ENCODE measurements around the gene UCKL1.
"Not testable (repeated sequence)": the region's sequence is repeated elsewhere in the genome, so short reads cannot be mapped to it uniquely, and the experiment has no call there.

The UCKL1 gene

DNA sequence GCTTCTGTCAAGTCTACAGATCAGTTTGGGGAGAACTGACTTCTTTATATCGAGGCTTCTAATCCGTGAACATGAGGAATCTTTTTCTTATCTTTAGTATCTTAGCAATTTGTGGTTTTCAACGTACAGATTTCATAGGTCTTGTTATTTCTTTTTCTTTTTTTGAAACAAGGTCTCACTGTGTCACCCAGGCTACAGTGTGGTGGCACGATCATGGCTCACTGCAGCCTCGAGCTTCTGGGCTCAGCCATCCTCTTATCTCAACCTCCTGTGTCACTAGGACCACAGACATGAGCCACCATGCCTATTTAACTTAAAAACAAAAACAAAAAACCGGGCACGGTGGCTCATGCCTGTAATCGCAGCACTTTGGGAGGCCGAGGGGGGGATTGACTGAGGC is 32.0 kb downstream of the UCKL1 start:
- in situ Hi-C loops (cut with MboI; ENCODE audit: low sequenced_read_pairs) = no loop called here

DNA sequence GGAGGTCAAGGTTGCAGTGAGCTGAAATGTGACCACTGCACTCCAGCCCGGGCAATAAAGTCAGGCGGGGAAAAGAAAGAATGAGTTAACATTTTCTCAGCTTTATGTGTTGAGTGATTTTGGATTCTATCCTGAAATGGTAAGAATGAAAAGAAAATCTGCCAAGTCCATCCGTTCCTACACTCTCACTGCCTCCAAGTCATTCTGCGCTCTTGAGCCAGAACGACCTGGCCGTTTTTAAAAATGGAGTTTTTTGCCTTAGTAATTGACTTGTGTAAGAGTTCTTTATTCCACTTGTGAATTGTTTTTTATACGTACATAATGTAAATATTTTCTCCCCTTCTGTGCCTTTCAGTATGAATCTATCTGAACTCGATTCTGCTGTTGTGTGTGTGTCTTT is 32.6 kb downstream of the UCKL1 start:
- in situ Hi-C loops (cut with MboI; ENCODE audit: low sequenced_read_pairs) = no loop called here

DNA sequence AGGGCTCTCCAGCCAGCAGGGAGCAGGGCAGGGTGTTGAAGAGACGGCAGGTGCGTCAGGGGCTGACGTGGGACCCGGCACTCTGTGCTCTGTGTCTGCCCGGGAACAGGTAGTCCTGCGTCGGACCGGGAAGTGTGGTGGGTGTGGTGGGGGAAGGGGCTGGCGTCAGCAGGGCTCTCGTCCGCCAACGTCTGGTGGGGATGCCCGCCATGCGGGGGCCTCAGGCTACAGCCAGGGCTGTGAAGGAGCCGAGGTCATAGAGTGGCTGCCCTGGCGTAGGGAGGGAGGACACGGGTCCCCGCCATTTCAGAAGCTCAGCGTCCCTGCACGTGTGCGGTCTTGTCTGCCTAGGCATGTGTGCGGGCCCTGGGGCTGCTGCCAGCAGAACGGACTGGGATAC is 36.0 kb downstream of the UCKL1 start:
- in situ Hi-C loops (cut with MboI; ENCODE audit: low sequenced_read_pairs) = no loop called here

DNA sequence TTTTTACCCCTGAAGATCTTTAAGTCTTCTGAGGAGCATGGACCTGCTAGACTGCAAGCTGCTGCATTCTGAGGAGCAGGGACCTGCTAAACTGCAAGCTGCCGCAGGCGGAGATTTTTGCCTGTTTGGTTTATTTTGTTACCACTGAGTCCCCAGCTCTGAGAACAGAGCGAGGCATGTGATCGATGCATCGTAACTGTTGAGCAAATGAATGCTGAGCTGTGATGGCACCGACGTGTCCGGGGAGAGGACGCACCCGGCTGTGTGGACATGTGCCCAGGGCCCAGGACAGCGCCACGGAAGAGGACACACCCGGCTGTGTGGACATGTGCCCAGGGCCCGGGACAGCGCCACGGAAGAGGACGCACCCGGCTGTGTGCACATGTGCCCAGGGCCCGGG is 37.1 kb downstream of the UCKL1 start:
- in situ Hi-C loops (cut with MboI; ENCODE audit: low sequenced_read_pairs) = no loop called here

DNA sequence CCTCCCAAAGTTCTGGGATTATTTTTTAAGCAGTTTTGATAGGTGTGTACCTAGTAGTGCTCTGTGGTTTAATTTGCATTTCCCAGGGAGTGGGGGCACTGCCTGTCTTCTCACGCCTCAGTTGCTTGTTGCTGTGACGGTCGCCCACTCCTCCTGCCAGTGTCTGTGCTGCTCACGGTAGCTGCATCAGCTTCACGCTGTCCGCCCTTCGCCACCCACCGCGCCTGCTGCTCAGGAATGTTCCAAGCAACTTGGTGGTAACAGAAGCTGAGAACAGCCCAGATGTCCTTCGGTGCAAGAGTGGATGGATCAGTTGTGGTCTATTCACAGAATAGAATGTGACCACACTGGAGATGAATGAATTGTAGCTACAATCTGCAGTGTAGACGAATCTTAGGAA is 38.4 kb downstream of the UCKL1 start:
- in situ Hi-C loops (cut with MboI; ENCODE audit: low sequenced_read_pairs) = no loop called here

DNA sequence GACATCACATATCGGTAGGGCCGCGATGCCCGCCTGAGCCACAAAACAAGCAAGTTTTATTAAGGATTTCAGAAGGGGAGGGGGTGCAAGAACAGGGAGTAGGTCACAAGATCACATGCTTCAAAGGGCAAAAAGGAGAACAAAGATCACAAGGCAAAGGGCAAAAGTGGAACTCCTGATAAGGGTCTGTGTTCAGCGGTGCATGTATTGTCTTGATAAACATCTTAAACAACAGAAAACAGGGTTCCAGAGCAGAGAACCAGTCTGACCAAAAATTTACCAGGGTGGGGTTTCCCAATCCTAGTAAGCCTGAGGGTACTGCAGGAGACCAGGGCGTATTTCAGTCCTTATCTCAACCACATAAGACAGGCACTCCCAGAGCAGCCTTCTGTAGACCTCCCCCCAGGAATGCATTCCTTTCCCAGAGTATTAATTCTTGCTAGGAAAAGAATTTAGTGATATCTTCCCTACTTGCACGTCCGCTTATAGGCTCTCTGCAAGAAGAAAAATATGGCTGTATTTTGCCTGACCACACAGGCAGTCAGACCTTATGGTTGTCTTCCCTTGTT is 39.8 kb downstream of the UCKL1 start:
- in situ Hi-C loops (cut with MboI; ENCODE audit: low sequenced_read_pairs) = not testable (repeated sequence)

DNA sequence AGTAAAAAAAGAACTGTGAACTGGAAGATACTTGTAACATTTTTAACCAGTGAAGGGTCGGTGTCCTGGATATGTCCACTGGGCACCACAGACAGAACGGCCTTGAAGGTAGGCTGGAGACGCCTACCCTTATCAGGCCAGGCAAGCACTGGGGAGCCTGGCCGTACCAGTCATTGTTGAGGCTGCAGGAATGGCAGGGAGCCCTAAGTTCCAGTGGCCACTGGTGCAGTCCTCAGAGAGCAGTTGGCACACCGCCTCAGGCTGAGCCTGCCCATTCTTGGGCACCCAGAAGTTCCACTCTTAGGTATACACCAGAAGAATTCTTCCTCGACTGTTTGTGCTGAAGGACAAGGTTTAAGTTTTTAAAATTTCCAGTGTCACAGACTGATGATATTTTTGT is 40.7 kb downstream of the UCKL1 start:
- in situ Hi-C loops (cut with MboI; ENCODE audit: low sequenced_read_pairs) = no loop called here

DNA sequence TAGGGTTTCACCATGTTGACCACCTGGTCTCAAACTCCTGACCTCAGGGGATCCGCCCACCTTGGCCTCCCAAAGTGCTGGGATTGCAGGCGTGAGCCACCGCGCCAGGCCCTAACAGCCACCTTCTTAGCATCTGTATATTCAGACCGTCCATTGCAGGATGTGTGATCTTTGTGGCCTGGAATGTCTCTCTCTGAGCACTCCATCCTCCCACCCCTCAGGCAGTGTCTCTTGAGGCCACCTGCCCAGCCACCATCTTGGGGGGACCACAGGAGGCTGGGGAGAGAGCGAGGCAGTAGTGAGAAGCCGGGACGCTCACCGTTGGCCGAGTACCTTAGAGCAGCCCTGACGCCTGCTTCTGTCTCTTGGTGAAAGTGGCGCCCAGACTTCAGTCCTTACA is 42.4 kb downstream of the UCKL1 start:
- in situ Hi-C loops (cut with MboI; ENCODE audit: low sequenced_read_pairs) = no loop called here

DNA sequence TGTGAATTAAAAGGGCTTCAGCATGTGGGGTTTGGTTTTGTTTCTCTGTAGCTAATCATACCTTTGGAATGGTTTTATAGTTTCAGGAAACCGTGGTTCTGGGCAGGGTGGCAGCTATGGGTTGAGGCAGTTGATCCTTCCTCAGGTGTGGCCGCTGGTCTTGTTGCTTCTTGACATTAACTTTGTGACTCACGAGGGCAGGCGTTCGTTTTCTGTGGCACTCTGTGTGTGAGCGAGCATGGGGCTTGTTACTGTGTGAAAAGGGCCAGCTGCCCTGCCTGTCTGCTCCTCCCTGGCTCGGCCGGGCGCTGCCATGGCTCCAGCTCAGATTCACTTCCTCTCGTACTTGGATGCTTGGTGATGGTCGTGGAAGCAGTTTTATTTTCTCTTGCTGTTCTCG is 45.0 kb downstream of the UCKL1 start:
- in situ Hi-C loops (cut with MboI; ENCODE audit: low sequenced_read_pairs) = no loop called here

DNA sequence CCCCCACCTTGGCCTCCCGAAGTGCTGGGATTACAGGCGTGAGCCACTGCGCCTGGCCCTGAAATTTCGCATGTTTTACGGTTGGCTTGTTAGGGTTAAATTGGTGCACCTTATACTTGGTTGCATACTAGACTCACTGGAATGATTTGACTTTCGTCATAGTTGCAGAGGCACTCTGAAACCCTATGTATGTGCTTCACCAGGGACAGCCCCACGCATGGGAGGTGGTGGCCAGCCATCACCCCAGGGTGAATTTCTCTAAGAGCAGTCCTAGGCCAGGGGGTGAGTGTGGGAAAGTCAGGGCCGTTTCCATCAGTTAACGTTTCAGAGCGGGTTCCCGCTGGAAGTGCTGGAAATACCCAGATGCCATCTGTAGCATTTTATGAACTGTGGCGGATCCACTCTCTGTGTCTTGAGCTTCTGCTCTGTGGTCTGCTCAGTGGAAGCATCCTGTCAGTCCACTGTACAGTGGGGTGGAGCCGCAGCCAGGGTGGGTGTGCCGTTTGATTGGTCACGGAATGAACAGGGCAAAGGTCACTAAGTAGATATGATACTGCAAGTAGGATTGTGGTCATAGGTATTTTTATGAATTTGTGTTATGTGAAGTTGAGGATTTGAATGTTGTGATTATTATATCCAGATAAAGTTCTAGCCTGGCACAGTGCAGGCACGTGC is 48.1 kb downstream of the UCKL1 start:
- in situ Hi-C loops (cut with MboI; ENCODE audit: low sequenced_read_pairs) = no loop called here

DNA sequence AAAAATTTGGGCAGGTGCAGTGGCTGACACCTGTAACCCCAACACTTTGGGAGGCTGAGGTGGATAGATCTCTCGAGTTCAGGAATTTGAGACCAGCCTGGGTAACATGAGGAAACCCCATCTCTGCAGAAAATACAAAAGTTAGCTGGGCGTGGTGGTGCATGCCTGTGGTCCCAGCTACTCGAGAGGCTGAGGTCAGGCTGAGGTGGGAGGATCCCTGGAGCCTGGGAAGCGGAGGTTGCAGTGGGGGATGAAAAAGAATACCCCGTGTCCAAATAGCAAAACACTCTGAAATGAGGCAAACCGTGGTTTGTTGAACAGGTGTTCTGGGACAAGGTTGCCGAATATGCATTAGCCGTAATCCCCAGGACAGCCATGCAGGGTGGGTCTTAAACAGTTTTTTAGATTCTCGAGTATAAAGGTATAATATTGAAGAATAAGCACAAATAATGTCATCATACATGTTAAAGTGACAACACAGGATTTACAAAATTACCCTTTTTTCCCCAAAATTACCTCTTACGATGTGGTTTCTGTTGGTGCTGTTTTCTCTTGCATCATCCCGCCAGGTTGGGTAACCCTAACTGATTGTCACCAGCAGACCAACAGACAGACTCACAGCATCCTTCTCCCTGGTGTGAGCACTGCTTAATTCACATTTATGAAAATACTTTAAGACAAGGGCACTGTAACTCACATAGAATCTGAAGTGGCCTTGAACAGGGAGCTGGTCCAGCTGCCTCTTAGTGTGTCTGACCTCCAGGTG is 52.2 kb downstream of the UCKL1 start:
- in situ Hi-C loops (cut with MboI; ENCODE audit: low sequenced_read_pairs) = no loop called here

DNA sequence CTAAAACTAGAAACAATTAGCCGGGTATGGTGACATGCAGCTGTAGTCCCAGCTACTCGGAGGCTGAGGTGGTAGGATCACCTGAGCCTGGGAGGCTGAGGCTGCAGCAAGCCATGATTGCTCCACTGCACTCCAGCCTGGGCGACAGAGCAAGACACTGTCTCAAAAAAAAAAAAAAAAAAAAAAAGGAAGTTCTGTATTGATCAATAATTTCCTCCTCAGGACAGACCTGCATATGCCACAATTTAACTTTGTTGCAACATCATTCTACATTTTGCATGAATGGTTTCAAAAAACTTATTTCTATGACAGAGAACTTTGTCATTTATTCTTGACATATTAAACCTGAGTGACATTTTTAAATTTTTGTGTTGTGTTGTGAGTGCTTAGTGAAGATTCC is 55.8 kb downstream of the UCKL1 start:
- in situ Hi-C loops (cut with MboI; ENCODE audit: low sequenced_read_pairs) = no loop called here

DNA sequence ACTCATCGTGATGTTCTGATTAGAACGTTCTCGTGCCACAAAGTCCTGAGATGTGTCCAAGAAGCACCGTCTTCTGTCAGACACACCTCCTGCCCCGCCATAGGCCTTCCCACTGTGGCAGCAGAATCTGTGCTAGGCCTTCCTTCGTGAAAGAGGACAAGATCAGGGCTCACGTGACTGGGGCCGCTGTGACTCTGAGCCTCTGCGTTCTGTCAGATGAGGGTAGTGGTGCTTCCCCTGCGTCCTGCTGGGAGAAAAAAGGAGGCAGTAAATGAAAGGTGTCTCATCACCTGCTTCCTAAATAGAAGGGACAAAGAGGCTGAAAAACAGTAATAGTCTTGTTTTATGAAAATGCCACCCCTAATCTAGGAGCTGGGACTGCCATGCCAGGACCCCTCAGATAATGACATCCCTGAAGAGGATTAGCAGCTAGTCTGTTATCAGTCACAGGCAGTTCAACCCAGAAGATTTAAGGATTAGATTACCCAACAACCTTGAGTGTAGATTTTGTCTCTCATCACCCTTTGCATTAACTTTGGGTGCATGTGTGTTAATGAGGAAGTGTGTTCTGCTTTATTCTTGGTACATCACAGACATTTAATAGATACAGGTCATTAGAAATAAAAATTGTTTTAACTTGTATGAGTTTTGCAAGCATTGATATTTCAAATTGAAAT is 57.2 kb downstream of the UCKL1 start:
- in situ Hi-C loops (cut with MboI; ENCODE audit: low sequenced_read_pairs) = no loop called here

DNA sequence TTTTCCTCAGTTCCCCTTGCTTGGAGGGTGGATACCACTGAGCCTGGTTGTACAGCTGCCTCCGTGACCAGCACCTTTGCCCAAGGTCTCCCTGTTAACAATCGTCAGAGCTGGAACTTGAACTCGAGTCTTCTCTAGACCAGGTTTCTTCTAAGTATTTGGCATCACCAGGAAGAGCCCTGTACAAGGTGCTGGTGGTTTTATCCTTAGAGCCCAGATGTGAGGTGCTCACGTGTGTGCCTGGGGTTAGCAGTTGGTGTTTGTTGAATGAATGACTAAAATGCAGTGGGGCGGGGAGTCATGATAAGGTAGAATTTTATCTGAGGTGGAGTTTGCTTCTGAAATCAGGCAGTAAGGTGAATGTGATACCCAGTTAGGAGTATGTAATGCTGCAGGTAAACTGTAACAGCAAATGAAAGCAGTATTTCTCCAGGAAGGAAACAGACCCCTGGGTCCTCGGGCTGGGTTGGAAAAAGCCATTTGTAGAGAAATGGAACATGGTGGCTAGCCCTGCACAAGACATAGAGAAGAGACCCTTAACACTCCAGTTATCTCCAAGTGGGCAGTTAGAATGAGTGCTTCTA is 58.1 kb downstream of the UCKL1 start:
- in situ Hi-C loops (cut with MboI; ENCODE audit: low sequenced_read_pairs) = no loop called here

DNA sequence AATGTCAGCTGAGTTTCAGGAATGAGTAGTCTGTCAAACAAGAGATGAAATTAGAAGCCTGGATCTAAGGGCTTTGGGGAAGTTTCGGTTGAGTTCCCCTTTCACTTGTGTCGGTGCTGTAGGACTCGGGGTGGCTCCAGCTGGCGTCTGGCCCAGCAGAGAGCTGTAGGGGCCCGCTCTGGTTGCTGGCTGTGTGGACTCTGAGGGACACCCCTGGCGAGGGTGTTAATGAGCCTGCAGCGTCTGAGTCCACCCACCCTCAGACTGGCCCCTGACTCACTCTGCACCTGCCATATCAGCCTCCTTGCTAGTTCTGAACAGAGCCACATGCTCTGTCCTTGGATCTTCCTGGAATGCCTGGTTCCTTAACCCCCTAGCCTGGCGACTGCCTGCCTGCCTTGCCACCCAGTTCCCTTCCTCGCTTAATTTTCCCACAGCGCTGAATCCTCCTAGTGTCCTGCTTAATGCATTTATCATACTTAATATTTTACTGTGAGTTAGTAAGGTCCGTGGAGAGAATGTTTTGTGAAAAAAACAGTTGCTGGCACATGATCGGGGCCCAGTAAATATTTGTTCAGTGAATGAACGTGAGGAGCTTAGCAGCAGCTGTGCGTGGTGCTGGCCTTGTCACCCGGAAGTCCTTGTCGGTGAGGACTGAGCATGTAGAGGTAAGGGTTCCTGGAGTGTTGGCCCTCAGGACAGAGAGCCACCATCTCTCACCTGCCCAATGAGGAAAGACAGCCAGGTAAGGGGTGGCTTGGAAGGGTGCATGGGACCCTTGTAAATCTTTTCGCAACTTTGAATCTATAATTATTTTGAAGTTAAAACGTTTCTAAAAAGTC is 59.7 kb downstream of the UCKL1 start:
- in situ Hi-C loops (cut with MboI; ENCODE audit: low sequenced_read_pairs) = no loop called here

DNA sequence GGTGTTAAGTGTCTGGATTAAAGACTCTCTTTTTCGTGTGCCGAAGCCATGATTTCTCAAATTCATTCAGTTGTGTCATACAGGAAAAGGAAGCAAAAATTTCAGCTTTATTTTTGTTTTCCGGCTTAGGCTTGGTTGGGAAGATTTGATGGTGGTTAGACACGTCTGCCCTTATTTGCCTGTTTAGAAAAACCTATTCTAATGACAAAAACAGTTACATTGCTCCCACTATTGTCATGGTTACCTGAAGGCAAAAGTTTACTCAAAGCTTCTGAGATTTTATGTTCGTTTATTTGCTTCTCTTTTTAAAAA is 60.3 kb downstream of the UCKL1 start:
- in situ Hi-C loops (cut with MboI; ENCODE audit: low sequenced_read_pairs) = no loop called here

DNA sequence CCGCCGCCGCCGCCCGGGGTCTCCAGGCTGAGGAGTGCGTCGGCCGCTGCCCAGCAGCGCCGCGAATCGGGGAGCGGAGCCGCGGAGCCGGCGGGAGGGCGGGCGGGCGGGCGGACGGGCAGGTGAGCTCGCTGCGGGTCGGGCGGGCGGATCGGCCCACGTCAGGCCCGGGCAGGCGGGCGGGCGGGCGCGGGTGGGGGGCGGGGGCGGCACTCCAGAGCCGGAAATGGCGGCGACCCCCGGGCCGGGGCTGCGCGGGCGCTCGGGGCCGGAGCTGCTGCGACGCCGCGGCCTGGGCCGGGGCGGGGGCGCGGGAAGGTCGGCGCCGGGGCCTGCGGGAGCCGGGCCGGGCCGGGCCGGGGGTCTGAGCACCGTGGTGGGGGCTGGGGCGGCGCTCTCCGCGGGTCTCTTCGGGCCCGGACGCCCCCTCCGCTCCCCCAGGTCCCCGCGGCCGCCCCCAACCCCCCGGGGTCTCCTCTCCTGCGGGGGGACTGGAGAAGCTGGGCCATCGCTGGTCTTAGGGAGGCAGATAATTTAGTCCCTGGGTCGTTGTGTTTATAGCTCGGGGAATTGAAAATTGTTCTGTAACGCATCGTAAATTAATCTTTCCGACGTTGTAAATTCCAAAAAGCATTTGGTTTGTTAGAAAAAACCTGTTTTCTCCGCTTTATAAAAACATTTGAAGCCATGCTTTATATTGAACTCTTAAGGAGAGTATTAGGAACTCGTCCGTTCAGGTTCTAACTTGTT is 60.8 kb downstream of the UCKL1 start:
- in situ Hi-C loops (cut with MboI; ENCODE audit: low sequenced_read_pairs) = no loop called here

DNA sequence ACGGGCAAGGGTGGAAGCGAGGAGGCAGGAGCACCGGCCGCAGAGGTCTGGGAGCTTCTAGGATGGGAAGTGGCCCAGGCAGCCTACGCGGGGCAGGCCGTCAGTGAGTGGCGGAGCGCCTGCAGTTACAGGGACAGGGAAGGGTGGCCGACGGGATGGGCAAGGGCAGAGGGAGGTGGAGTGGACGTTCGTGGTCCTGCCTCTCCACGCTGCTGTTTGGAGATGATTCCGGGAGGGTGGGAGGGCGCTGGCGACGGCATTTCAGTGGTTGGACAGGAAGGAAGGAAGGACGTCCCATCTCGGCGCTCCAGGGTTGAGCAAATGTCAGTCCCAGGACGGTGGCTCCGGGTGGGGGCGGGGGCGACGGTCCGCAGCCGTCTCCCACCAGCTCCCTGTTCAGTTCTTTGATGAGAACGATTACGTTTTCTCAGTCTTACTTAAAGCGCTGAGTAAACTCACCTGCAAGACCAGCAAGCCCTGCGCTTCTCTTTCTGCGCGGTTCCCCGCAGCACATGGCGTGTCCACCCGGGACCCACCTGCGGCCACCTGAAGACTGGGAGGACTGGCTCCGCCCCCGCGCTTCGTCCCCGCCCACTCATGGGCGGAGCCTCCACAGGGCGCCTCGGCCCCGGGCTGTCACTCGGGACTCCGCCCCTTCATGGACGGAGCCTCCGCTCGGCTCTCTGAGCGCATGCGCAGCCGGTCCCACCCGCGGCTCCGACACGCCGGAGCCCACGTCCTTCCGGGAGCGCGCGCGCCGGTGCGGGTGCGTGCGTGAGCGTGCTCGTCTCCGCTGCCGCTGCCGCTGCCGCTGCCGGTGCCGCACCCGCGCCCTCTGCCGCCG is 61.6 kb downstream of the UCKL1 start, which contains the start of gene DNAJC5:
DNAJC5 (plus strand) TSS at position 769 of the 844 bp plus-strand sequence. CDS start 33,220 bp downstream, outside the sequence.
- in situ Hi-C loops (cut with MboI; ENCODE audit: low sequenced_read_pairs) = no loop called here

DNA sequence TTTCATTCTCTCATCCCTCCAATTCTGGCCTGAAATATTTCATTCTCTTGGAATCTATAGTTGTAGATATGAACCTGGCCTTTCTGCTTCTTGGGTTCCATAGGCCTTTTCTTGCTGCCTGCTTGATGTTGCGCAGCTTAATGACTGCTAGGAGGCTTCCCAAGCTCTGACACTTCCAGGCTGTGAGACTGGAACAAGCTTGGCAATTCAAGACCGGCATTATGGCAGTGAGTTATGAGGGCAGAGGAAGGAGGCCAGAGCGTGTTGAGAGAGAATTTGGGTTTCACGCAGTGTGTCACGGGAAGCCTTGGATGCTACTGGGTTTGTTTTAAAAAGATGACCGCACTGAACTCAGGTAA is 62.2 kb downstream of the UCKL1 start:
- in situ Hi-C loops (cut with MboI; ENCODE audit: low sequenced_read_pairs) = no loop called here

All from HL-60/S4 treated with retinoic acid at 250 ng/mL for 4 days and 3 days (cell line).